Hepatocyte (in vitro differentiated cells): ENCODE data around the gene OR8K5.

Experiments
- EZH2 ChIP-seq: fragments of 200-600 bp; sonication (generic); IDR thresholded peaks from 2 replicates; pipeline ENCODE4 v1.6.1; 2016; ENCODE audit warnings: antibody characterized with exemption, mild to moderate bottlenecking, borderline replicate concordance
- EZH2phosphoT487 ChIP-seq: fragments of 200-600 bp; sonication (generic); IDR thresholded peaks from one replicate; pipeline ENCODE4 v1.6.1; 2018; ENCODE audit warnings: antibody characterized with exemption, mild to moderate bottlenecking, low read depth, moderate library complexity; ENCODE audit not compliant: unreplicated experiment, severe bottlenecking
- TF ChIP-seq, protein P1 (sequence below): fragments of 200-600 bp; sonication (generic); IDR thresholded peaks from 2 replicates; pipeline ENCODE4 v1.5.1; 2016; ENCODE audit warnings: antibody characterized with exemption, mild to moderate bottlenecking; ENCODE audit not compliant: poor library complexity

DNA sequence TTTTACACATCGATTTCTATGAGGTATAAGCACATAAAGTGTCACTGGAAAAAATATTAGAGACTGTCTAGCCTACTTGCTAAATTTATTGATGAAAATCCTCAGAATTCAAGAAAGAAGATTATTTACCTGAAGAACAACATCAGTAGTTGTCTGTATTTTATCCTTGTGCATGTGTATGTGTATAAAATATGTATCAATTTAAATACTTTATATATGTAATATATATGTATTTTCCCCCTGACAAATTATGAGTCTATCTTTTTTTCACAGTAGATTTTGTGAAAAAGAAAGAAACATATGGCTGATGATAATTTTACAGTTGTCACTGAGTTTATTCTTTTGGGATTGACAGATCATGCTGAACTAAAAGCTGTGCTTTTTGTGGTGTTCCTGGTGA lies 16.2 kb upstream of the OR8K5 start, which contains the start of gene OR5J2:
- TF ChIP-seq, protein P1, sequence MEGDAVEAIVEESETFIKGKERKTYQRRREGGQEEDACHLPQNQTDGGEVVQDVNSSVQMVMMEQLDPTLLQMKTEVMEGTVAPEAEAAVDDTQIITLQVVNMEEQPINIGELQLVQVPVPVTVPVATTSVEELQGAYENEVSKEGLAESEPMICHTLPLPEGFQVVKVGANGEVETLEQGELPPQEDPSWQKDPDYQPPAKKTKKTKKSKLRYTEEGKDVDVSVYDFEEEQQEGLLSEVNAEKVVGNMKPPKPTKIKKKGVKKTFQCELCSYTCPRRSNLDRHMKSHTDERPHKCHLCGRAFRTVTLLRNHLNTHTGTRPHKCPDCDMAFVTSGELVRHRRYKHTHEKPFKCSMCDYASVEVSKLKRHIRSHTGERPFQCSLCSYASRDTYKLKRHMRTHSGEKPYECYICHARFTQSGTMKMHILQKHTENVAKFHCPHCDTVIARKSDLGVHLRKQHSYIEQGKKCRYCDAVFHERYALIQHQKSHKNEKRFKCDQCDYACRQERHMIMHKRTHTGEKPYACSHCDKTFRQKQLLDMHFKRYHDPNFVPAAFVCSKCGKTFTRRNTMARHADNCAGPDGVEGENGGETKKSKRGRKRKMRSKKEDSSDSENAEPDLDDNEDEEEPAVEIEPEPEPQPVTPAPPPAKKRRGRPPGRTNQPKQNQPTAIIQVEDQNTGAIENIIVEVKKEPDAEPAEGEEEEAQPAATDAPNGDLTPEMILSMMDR: no peak
- TF ChIP-seq EZH2 (no peak), EZH2phosphoT487 (no peak)
